Cardiac fibroblast (primary cell): ENCODE results near the gene CDKAL1.

Source experiments
- DNase-seq, 2 donors: peaks; one replicate each; pipeline versions ENCODE4 v3.0.0 to v3.0.0-alpha.2; 2010; ENCODE audit warnings: low read depth in 2 of 2
- H3K4me3 ChIP-seq, 2 donors: replicated peaks in 1 of 2; 1 replicate in 1 of 2; 2 replicates in 1 of 2; pipeline ENCODE4 v1.5.1; 2011; ENCODE audit warnings: low read depth in 2 of 2, low read length in 2 of 2, mild to moderate bottlenecking in 2 of 2, moderate library complexity in 1 of 2
- TF ChIP-seq, protein P1 (sequence below): IDR thresholded peaks from one replicate; pipeline ENCODE4 v1.5.1; 2011; ENCODE audit warnings: low read depth, mild to moderate bottlenecking, low read length, inconsistent platforms

The CDKAL1 gene

DNA sequence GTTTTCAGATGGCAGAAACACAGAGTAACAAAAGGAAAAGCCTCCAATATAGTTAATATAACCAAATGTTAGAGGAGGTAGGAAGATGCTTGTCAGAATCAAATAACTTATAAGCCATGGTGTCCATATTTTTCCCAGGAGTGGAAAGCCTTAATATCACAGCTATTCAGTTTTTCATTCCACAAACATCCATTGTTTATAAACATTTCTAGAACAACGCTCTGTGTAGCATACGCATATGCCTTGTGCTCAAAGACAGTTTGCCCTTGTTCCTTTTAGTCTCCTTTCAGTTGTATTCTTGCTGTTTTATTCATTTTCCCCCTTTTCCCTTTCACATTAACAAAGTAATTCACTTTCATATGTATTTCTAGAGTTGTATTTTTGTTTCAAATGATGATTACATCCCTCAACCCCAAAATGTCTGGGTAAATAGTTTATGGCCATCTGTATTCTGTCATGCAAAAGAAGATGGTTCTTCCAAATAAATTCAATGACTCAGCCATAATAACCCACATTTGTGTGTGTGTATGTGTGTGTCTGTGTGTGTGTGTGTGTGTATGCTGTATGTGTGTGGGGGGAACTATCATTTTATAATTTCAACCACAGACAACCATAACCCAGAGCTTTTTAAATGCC, 603.6 kb downstream of the CDKAL1 start:
- no peak overlapping the region for H3K4me3 ChIP-seq
- DNase-seq = peak; percentile 27 to 37
- TF ChIP-seq, protein P1, sequence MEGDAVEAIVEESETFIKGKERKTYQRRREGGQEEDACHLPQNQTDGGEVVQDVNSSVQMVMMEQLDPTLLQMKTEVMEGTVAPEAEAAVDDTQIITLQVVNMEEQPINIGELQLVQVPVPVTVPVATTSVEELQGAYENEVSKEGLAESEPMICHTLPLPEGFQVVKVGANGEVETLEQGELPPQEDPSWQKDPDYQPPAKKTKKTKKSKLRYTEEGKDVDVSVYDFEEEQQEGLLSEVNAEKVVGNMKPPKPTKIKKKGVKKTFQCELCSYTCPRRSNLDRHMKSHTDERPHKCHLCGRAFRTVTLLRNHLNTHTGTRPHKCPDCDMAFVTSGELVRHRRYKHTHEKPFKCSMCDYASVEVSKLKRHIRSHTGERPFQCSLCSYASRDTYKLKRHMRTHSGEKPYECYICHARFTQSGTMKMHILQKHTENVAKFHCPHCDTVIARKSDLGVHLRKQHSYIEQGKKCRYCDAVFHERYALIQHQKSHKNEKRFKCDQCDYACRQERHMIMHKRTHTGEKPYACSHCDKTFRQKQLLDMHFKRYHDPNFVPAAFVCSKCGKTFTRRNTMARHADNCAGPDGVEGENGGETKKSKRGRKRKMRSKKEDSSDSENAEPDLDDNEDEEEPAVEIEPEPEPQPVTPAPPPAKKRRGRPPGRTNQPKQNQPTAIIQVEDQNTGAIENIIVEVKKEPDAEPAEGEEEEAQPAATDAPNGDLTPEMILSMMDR = no peak

DNA sequence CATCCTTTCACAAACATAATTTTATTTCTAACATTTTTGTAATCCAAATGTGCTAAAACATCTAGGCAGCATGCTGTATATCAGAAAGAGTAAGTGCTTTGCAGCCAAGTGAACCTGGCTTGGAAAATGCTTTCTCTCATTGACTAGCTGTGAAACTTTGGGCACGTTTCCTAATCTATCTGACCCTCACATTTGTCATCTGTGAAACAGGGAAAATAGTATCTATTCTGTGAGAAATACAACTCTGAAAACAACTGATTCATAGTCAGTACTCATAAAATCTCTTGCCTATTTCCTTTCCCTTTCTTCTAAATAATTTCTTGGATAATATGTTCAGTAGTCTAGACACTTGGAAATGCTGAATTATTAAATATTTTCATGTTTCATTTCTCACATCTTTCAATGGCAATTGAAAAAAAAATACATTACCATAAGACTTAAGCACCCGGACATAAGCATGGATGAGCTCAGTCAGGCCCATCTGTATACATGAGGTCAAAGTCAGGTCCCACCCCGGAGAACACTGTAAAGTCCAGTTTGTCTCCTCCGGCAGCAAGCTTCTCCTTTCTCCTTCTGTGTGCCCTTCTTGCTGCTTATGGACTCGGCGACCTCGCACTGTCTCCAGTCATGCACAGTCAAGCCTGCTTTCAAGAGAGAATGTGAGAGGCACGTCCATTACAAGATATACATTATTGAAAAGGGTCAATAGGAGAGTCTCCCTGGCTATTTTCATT, 604.2 kb downstream of the CDKAL1 start:
- H3K4me3 ChIP-seq = no peak overlapping the region
- DNase-seq = peak in 1 of 2 donors; percentile 29
- TF ChIP-seq, protein P1 = no peak

DNA sequence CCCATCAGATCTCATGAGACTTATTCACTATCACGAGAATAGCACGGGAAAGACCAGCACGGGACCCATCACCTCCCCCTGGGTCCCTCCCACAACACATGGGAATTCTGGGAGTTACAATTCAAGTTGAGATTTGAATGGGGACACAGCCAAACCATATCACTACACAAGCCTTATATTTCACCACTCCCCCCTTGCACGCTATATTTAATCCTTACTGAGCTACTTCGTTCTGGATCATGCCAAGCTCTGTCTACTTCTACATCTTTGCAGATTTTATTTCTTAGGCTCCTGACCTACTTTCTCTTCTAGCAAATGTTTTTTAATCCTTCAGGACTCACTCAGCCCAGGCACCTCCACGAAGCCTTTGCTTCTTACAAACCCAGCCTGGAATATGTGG, 606.7 kb downstream of the CDKAL1 start:
- TF ChIP-seq, protein P1 = no peak
- DNase-seq = no peak
- no peak overlapping the region for H3K4me3 ChIP-seq

DNA sequence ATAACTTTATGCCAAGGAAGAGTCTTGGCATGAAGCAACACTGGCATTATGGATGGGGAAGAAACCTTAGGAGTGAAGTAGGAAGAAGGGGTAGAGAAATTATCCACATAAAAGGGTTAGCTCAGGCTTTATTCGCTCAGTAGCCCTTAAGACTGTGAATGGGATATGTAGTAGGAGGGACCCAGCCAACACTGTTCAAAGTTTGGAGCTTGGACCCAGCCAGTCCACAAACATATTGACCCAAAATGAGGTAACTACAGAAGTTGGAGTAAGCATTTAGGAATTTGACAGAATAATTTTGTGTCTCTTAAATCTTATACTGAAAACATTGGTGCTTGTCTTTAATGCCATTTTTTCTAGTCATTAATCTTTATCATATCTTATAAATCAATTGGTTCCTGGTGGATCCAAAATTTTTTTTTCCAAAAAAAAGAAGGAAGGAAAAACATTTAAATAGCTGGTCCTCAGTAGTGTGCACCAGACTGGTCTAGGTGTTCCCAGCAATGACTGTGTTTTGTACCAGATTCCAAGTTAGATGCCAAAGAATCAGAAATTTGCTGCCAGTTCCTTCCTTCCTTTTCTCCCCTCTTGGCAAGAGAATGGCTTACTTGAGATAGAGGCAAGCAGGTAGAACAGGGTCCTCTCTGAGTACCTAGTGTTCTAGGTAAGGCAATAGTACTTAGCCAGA, 607.5 kb downstream of the CDKAL1 start:
- TF ChIP-seq, protein P1 = no peak
- no peak overlapping the region for H3K4me3 ChIP-seq

DNA sequence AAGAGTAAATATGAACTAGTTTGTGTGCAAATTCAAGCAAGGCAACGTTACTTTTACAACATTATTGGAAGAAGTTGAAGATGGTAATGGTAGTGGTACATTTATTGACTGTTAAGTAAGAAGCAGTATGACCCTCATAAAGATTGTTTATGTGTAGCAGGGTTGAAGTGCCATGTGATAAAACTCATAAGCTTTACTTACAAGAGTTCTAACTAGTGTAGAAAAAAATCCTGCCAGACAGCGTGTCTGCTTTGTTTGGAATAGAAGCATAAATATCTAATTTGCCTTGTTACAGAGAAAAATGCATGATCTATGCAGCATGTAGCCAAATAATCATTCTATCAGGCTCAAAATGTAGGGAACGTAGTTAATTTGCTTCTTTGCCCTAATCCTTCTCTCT, 608.5 kb downstream of the CDKAL1 start:
- no peak for DNase-seq
- H3K4me3 ChIP-seq = no peak overlapping the region
- TF ChIP-seq, protein P1 = no peak

More for the DNA sequence above, 607.5 kb downstream of the CDKAL1 start:
- no peak for DNase-seq

DNA sequence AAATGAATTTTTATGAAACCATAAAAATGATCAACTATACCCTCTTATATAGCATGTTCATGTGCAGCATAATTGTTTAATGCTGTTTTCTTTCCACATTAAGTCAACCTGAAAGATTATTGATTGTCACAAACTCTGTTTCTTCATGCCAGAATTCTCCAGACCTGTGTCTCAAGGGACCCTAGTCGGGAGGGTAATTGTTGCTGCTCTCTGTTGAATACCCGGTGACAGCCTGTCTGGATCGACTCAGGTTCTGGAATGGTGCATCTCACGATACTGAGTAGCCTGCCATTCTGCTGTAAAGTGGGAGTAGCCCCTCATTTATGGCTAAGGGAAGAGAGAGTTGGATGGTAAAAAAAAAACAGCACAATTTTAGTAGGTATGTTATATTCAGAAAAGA, 609.4 kb downstream of the CDKAL1 start:
- TF ChIP-seq, protein P1 = no peak
- DNase-seq = no peak
- no peak overlapping the region for H3K4me3 ChIP-seq
